NCI-H187 treated with DMSO at 0.1 percent for 48 hours (cell line): Measurements from ENCODE around the gene CGN.

Experiments used
- DNase-seq: peaks from one replicate; lab custom pipeline; 2025; lab: John Stamatoyannopoulos, UW

CGN gene

GRCh38 chr1:151499930-151500329 lies 11.3 kb upstream of the CGN start:
- DNase-seq, result no peak

- DNase-seq, result no peak
These were observed 9.7 kb upstream of the CGN start for GRCh38 chr1:151501474-151501873.

- no peak for DNase-seq
These were observed 9.0 kb upstream of the CGN start for GRCh38 chr1:151502035-151502700.

GRCh38 chr1:151502859-151503780 lies 8.1 kb upstream of the CGN start:
- no peak for DNase-seq

GRCh38 chr1:151504252-151504651 lies 6.9 kb upstream of the CGN start:
- no peak for DNase-seq

GRCh38 chr1:151504759-151505158 lies 6.4 kb upstream of the CGN start:
- DNase-seq, result no peak

GRCh38 chr1:151508833-151509232 lies 2.4 kb upstream of the CGN start:
- DNase-seq, result no peak

GRCh38 chr1:151509350-151510019 lies 1.7 kb upstream of the CGN start:
- no peak for DNase-seq

- DNase-seq, result no peak
These were observed 1.2 kb upstream of the CGN start for GRCh38 chr1:151510020-151510405.

GRCh38 chr1:151510614-151510956 lies 602 bp upstream of the CGN start:
- no peak for DNase-seq

- DNase-seq, result no peak
These were observed 539 bp downstream of the CGN start for GRCh38 chr1:151511636-151512215.

GRCh38 chr1:151512326-151512725 lies 1.1 kb downstream of the CGN start:
- DNase-seq, result no peak

GRCh38 chr1:151512801-151513625 lies 1.8 kb downstream of the CGN start:
- DNase-seq, result no peak

GRCh38 chr1:151513626-151514121 lies 2.5 kb downstream of the CGN start:
- DNase-seq, result no peak

- DNase-seq, result no peak
These were observed 3.2 kb downstream of the CGN start for GRCh38 chr1:151514366-151514765.

GRCh38 chr1:151515265-151515664 lies 4.1 kb downstream of the CGN start:
- no peak for DNase-seq

- DNase-seq, result no peak
These were observed 4.9 kb downstream of the CGN start for GRCh38 chr1:151516031-151516511.

GRCh38 chr1:151518431-151518830 lies 7.2 kb downstream of the CGN start:
- no peak for DNase-seq

GRCh38 chr1:151518936-151519335 lies 7.7 kb downstream of the CGN start:
- no peak for DNase-seq

GRCh38 chr1:151519667-151520066 lies 8.5 kb downstream of the CGN start:
- DNase-seq, result no peak

GRCh38 chr1:151520359-151520758 lies 9.2 kb downstream of the CGN start:
- DNase-seq, result no peak
